Measurements from ENCODE around the gene NEGR1.
A peak's percentile ranks its signal among the peaks of the same experiment; 100 is the strongest.

Gene NEGR1

DNA sequence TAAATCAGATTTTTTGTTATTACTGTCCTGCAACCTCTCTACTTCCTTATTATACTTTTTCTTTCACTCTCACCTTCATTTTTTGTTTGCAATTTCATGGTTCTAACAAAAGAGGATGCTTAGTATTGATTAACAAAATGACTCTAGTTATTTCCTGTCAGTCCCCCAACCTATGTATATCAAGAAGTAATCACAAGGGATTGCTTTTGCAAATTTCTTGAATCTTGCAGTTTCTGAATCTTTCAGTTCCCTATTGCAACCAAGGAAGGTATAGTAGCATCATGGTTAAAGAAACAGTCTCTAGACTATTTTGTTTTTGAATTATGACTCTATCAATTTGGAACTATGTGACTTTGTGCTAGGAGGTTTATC, 446.9 kb downstream of the NEGR1 start:
- H3K9ac ChIP-seq (ENCODE audit: low read length in 2 of 2), result no peak overlapping the region
- no peaks in the 10 kb centered on the region for H3K9me3 ChIP-seq (ENCODE audit: control insufficient read depth in 2 of 2, low read length in 2 of 2)
- no peaks in the 10 kb centered on the region for H3K36me3 ChIP-seq (ENCODE audit: control insufficient read depth in 2 of 2, insufficient read depth in 2 of 2, low read length in 2 of 2)
- no peak overlapping the region for H3K27ac ChIP-seq (ENCODE audit: low read length)
- H3K4me3 ChIP-seq (ENCODE audit: low read length in 2 of 2), result no peak overlapping the region
- H3K27me3 ChIP-seq (ENCODE audit: control insufficient read depth in 1 of 2, insufficient read depth in 2 of 2, low read length in 2 of 2), result no peaks in the 10 kb centered on the region
- no peaks in the 10 kb centered on the region for H3K4me1 ChIP-seq (ENCODE audit: control insufficient read depth, insufficient read depth, low read length)

DNA sequence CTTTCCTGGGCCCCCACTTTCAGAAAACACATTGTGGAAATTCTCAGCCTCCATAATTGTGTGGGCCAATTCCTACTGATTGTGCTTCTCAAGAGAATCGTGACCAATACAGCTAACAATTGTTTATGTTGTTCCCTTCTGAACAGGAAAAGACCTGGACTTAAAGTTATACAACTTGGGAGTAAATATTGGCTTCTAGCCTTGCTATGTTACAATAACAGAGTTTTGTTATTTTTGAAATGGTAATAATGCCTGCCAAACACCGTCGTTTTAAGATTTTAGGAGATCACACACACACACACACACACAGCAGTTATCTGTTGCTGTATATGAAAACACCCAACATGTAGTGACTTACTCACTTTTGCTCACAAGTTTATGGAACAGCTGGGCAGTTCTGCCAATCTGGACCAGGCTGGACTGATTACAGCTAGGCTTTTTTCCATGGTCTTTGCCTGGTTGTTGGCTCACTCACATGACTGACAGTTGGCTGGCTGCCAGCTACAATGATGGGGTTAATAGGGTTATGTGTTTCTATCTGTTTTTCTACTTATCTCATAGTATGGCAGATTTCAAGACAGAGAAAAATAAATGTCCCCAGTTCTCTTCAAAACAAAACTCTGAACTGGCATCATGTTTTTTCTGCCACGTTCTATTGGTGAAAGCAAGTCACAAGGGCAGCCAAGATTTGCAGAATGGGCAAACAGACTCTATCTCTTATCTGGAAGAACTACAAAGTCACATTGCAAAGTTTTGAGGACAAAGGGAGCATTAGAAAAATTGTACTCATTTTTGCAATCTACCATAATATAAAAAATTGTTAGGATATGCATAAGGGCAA, 447.5 kb downstream of the NEGR1 start:
- no peak overlapping the region for H3K9ac ChIP-seq (ENCODE audit: low read length in 2 of 2)
- no peaks in the 10 kb centered on the region for H3K9me3 ChIP-seq (ENCODE audit: control insufficient read depth in 2 of 2, low read length in 2 of 2)
- no peaks in the 10 kb centered on the region for H3K4me1 ChIP-seq (ENCODE audit: control insufficient read depth, insufficient read depth, low read length)
- H3K27me3 ChIP-seq (ENCODE audit: control insufficient read depth in 1 of 2, insufficient read depth in 2 of 2, low read length in 2 of 2), result no peaks in the 10 kb centered on the region
- H3K27ac ChIP-seq (ENCODE audit: low read length), result no peak overlapping the region
- H3K36me3 ChIP-seq (ENCODE audit: control insufficient read depth in 2 of 2, insufficient read depth in 2 of 2, low read length in 2 of 2), result no peaks in the 10 kb centered on the region
- H3K4me3 ChIP-seq (ENCODE audit: low read length in 2 of 2), result no peak overlapping the region

DNA sequence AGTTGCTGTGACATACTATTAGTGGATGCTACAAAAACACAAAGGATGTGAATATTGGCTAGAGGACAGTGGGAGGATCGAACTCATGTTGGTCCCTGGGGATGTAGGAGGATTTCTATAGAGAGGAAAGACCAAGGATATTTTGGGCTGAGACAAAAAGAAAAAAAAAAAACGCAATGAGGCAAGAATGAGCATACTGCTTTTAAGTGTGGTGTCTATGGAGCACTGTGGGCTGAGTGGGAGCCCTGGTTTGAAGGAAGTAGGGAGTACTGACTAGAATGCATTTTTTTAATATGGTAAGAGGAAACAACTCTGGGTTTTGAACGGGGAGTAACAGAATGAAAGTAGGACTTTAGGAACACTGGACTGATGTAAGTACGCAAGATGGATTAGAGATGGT, 450.7 kb downstream of the NEGR1 start:
- H3K27me3 ChIP-seq (ENCODE audit: control insufficient read depth in 1 of 2, insufficient read depth in 2 of 2, low read length in 2 of 2), result no peaks in the 10 kb centered on the region
- H3K4me3 ChIP-seq (ENCODE audit: low read length in 2 of 2), result no peak overlapping the region
- H3K4me1 ChIP-seq (ENCODE audit: control insufficient read depth, insufficient read depth, low read length), result no peaks in the 10 kb centered on the region
- H3K9me3 ChIP-seq (ENCODE audit: control insufficient read depth in 2 of 2, low read length in 2 of 2), result no peaks in the 10 kb centered on the region
- H3K9ac ChIP-seq (ENCODE audit: low read length in 2 of 2), result no peak overlapping the region
- no peak overlapping the region for H3K27ac ChIP-seq (ENCODE audit: low read length)
- no peaks in the 10 kb centered on the region for H3K36me3 ChIP-seq (ENCODE audit: control insufficient read depth in 2 of 2, insufficient read depth in 2 of 2, low read length in 2 of 2)

DNA sequence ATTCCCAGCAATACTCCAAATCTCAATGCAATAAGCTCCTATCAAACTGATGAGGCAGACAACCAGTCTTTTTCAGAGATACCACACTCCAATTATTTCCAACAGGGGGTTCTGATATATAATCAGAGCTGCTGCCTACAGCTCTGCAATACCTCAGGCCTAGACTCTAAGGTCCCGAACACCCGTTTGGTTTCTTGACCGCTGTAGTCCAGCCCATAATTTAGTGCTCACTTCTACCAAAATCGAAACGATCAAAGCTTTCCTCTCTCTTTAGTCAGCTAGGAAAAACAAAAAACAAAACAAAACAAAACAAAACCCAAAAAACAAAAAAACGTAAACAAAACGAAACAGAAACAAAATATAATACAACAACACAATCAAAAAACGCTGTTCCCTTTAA, 453.0 kb downstream of the NEGR1 start:
- Histone ChIP-seq H3K4me3 (ENCODE audit: low read length in 2 of 2) (no peak overlapping the region), H3K9me3 (ENCODE audit: control insufficient read depth in 2 of 2, low read length in 2 of 2) (no peaks in the 10 kb centered on the region), H3K27ac (ENCODE audit: low read length) (no peak overlapping the region), H3K27me3 (ENCODE audit: control insufficient read depth in 1 of 2, insufficient read depth in 2 of 2, low read length in 2 of 2) (no peaks in the 10 kb centered on the region), H3K36me3 (ENCODE audit: control insufficient read depth in 2 of 2, insufficient read depth in 2 of 2, low read length in 2 of 2) (no peaks in the 10 kb centered on the region), H3K9ac (ENCODE audit: low read length in 2 of 2) (no peak overlapping the region), H3K4me1 (ENCODE audit: control insufficient read depth, insufficient read depth, low read length) (no peaks in the 10 kb centered on the region)

DNA sequence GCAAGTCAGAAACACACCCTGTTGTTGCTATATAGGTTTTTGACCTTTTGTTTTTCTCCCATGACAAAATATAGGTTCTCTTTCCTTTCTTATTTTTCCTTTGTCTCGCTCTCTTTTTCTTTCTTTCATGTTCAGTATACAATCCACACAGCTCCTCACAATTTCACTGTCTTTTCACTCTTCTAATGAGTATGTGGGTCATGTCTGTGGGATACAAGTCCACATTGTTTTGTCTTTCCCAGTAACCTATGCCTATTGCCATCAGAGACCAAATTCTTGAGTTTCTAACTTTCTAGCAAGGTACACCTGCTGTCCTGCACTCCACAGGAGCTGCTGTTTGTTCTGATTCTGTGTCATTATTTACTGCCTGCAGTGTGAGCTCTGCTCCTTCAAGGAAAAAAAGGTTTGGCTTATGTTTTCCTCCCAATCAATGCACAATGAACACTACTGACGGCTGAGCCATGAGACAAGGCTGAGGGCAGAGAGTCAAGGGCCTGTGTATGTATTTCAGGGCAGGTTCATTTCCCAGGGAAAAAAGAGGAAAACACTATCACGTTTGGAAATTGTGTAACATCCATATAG, 453.8 kb downstream of the NEGR1 start:
- Histone ChIP-seq H3K4me1 (ENCODE audit: control insufficient read depth, insufficient read depth, low read length) (no peaks in the 10 kb centered on the region), H3K27me3 (ENCODE audit: control insufficient read depth in 1 of 2, insufficient read depth in 2 of 2, low read length in 2 of 2) (no peaks in the 10 kb centered on the region), H3K27ac (ENCODE audit: low read length) (no peak overlapping the region), H3K9me3 (ENCODE audit: control insufficient read depth in 2 of 2, low read length in 2 of 2) (no peaks in the 10 kb centered on the region), H3K4me3 (ENCODE audit: low read length in 2 of 2) (no peak overlapping the region), H3K9ac (ENCODE audit: low read length in 2 of 2) (no peak overlapping the region), H3K36me3 (ENCODE audit: control insufficient read depth in 2 of 2, insufficient read depth in 2 of 2, low read length in 2 of 2) (no peaks in the 10 kb centered on the region)

DNA sequence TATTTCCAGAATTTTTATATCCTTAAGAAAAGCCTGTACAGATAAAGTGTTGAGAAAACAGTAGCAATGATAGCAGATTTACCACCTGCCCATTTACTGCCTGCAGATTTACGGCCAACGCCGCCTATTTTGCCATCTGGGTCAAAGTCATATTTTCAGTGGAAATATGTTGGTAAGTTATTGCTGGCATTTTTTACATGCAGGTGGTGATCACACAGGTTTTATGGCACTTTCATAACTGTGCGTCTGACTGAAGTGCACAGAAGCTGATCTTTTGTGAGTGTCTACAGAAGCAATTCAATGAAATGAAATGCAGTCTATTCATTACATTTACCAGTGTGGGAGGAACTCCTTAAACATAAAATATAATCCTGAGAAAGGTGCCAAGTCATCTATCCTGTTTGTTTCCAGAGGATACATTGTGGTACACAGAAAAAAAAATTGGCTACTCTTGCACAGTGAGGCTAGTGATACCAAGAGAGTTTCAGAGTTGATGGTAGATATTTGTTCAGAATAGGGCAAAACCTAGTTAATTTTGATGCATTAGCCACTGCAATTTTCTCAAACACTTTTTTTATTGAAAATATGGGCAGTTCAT, 458.5 kb downstream of the NEGR1 start:
- no peaks in the 10 kb centered on the region for H3K9me3 ChIP-seq (ENCODE audit: control insufficient read depth in 2 of 2, low read length in 2 of 2)
- no peak overlapping the region for H3K4me3 ChIP-seq (ENCODE audit: low read length in 2 of 2)
- H3K9ac ChIP-seq (ENCODE audit: low read length in 2 of 2), result no peak overlapping the region
- H3K27ac ChIP-seq (ENCODE audit: low read length), result no peak overlapping the region
- no peaks in the 10 kb centered on the region for H3K27me3 ChIP-seq (ENCODE audit: control insufficient read depth in 1 of 2, insufficient read depth in 2 of 2, low read length in 2 of 2)
- no peaks in the 10 kb centered on the region for H3K36me3 ChIP-seq (ENCODE audit: control insufficient read depth in 2 of 2, insufficient read depth in 2 of 2, low read length in 2 of 2)
- no peaks in the 10 kb centered on the region for H3K4me1 ChIP-seq (ENCODE audit: control insufficient read depth, insufficient read depth, low read length)

DNA sequence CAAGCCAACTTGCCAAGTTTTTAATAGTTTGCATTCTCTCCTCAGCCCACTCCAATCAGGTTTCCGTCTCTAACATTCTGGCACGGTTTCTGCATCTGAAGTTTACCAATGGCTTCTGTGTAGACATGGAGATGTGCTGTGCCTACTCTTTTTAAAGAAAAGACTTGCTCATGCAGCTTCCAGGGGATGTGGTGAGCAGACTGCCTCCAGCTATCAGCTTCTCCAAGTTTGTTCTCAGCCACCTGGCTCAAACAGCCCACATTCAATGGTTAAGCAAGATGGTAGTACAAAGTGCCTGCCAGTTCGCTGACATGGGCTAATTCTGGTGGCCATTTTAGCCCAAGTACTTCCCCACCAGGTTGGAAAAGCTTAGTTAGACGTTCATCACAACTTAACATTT, 465.3 kb downstream of the NEGR1 start:
- H3K9me3 ChIP-seq (ENCODE audit: control insufficient read depth in 2 of 2, low read length in 2 of 2), result no peaks in the 10 kb centered on the region
- no peaks in the 10 kb centered on the region for H3K36me3 ChIP-seq (ENCODE audit: control insufficient read depth in 2 of 2, insufficient read depth in 2 of 2, low read length in 2 of 2)
- no peaks in the 10 kb centered on the region for H3K4me1 ChIP-seq (ENCODE audit: control insufficient read depth, insufficient read depth, low read length)
- no peaks in the 10 kb centered on the region for H3K27me3 ChIP-seq (ENCODE audit: control insufficient read depth in 1 of 2, insufficient read depth in 2 of 2, low read length in 2 of 2)
- H3K27ac ChIP-seq (ENCODE audit: low read length), result no peak overlapping the region
- H3K9ac ChIP-seq (ENCODE audit: low read length in 2 of 2), result no peak overlapping the region
- no peak overlapping the region for H3K4me3 ChIP-seq (ENCODE audit: low read length in 2 of 2)

DNA sequence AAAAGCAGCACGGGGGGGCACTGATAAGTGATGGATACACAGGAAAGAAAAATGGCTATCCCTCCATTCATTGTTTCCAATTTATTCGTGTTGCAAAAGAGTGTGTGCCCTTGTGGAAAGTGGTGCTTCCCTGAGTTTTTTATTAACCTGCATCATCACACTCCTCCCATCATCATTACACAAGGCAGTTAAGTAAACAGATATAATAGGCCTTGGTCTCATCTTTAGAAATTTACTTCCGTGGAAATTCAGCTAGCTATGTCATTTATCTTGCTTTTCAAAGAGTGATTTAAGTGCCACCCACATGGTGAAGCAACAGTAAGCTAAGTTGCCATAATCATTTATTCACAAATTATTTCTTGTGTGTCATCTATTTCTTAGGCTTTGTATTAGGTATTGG, 473.3 kb downstream of the NEGR1 start:
- Histone ChIP-seq H3K27me3 (ENCODE audit: control insufficient read depth in 1 of 2, insufficient read depth in 2 of 2, low read length in 2 of 2) (no peaks in the 10 kb centered on the region), H3K4me1 (ENCODE audit: control insufficient read depth, insufficient read depth, low read length) (no peaks in the 10 kb centered on the region), H3K9ac (ENCODE audit: low read length in 2 of 2) (no peak overlapping the region), H3K4me3 (ENCODE audit: low read length in 2 of 2) (no peak overlapping the region), H3K27ac (ENCODE audit: low read length) (no peak overlapping the region), H3K36me3 (ENCODE audit: control insufficient read depth in 2 of 2, insufficient read depth in 2 of 2, low read length in 2 of 2) (no peaks in the 10 kb centered on the region), H3K9me3 (ENCODE audit: control insufficient read depth in 2 of 2, low read length in 2 of 2) (no peaks in the 10 kb centered on the region)

DNA sequence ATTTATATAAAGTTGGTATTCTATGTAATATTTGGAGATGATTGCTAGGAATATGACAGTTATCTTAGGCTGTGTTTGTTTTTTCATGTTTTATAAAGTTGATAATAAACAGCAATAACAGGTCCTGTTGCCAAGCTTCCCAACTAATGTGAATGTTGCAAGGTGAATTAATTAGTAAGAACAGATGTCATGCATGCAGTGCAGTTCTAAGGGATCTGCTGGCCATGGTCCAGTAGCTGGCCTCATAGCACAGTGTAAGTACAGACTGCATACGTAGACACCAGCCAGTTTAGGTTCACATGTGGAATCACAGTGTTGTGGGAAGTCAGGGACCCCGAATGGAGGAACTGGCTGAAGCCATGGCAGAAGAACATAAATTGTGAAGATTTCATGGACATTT, 478.2 kb downstream of the NEGR1 start:
- Histone ChIP-seq H3K9ac (ENCODE audit: low read length in 2 of 2) (no peak overlapping the region), H3K27me3 (ENCODE audit: control insufficient read depth in 1 of 2, insufficient read depth in 2 of 2, low read length in 2 of 2) (no peaks in the 10 kb centered on the region), H3K4me1 (ENCODE audit: control insufficient read depth, insufficient read depth, low read length) (no peaks in the 10 kb centered on the region), H3K27ac (ENCODE audit: low read length) (no peak overlapping the region), H3K36me3 (ENCODE audit: control insufficient read depth in 2 of 2, insufficient read depth in 2 of 2, low read length in 2 of 2) (no peaks in the 10 kb centered on the region), H3K9me3 (ENCODE audit: control insufficient read depth in 2 of 2, low read length in 2 of 2) (no peaks in the 10 kb centered on the region), H3K4me3 (ENCODE audit: low read length in 2 of 2) (no peak overlapping the region)

DNA sequence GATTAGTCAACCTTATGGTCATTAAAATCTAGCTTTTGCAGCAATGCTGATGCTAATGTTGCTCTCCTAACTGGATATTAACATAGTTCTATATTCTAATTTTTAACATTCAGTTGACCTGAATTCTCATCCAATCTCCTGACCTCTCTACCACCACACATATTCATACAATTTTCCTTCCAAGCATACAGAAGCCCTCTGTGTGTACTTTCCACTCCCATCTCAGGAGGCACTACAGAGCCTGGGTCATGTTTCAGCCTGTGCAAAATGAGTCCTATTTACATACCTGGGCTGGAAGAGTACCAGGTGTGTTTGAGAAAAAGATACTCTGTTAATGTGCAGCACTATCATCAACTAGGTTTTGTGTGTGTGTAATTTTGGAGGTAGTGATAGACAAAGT, 486.3 kb downstream of the NEGR1 start:
- Histone ChIP-seq H3K9me3 (ENCODE audit: control insufficient read depth in 2 of 2, low read length in 2 of 2) (no peaks in the 10 kb centered on the region), H3K27me3 (ENCODE audit: control insufficient read depth in 1 of 2, insufficient read depth in 2 of 2, low read length in 2 of 2) (no peaks in the 10 kb centered on the region), H3K9ac (ENCODE audit: low read length in 2 of 2) (no peak overlapping the region), H3K27ac (ENCODE audit: low read length) (no peak overlapping the region), H3K4me1 (ENCODE audit: control insufficient read depth, insufficient read depth, low read length) (no peaks in the 10 kb centered on the region), H3K36me3 (ENCODE audit: control insufficient read depth in 2 of 2, insufficient read depth in 2 of 2, low read length in 2 of 2) (no peaks in the 10 kb centered on the region), H3K4me3 (ENCODE audit: low read length in 2 of 2) (no peak overlapping the region)

DNA sequence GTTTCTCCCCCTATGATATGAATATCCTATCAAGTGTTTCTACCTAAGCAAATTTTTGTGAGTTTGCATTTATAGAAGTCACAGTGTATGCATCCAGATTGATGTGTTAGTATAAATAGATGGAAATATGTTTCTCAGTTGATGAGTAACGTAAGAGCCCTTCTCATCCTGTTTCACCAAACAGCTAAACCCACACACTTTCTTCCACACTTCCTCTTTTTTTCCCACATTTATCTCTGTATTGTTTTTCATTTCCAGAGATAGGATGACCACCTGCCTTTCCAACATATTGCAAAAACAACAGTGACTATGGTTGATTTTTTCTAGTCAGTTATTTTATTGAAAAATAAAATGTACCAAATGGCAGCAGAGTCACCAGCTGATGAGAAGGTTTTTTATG, 490.1 kb downstream of the NEGR1 start:
- H3K27ac ChIP-seq (ENCODE audit: low read length), result no peak overlapping the region
- H3K9ac ChIP-seq (ENCODE audit: low read length in 2 of 2), result no peak overlapping the region
- no peaks in the 10 kb centered on the region for H3K36me3 ChIP-seq (ENCODE audit: control insufficient read depth in 2 of 2, insufficient read depth in 2 of 2, low read length in 2 of 2)
- H3K27me3 ChIP-seq (ENCODE audit: control insufficient read depth in 1 of 2, insufficient read depth in 2 of 2, low read length in 2 of 2), result no peaks in the 10 kb centered on the region
- H3K4me3 ChIP-seq (ENCODE audit: low read length in 2 of 2), result peak overlapping the region in 1 of 2 donors; percentile 14
- no peaks in the 10 kb centered on the region for H3K9me3 ChIP-seq (ENCODE audit: control insufficient read depth in 2 of 2, low read length in 2 of 2)
- H3K4me1 ChIP-seq (ENCODE audit: control insufficient read depth, insufficient read depth, low read length), result no peaks in the 10 kb centered on the region

Data from stomach smooth muscle (tissue), 2 donors.